ENCODE measurements around the gene SLC10A7. TPM values are rescaled to one million over a fixed set of nuclear protein-coding genes. Genes with fewer than 3 reads are reported as not detected.

Gene SLC10A7
- total and polyA plus RNA-seq, 2 of the 4 experiments (the other 2 are of a cell fraction), result 5.2 to 8.4 TPM

- no peak overlapping the region for H4K8ac ChIP-seq (ENCODE audit: low read depth in 2 of 2, low read length in 2 of 2)
- no peaks in the 10 kb centered on the region for H3K27me3 ChIP-seq (ENCODE audit: control insufficient read depth, insufficient read depth, low read length)
- intact Hi-C loops (cut with micrococcal nuclease), result no loop called here
- no peak overlapping the region for H2BK120ac ChIP-seq (ENCODE audit: low read depth, low read length)
- H3K14ac ChIP-seq (replicated peaks; ENCODE audit: low read depth, low read length), result no peak overlapping the region
- no TSS peak for BruUV-seq (replicated peaks)
- no peak for TF ChIP-seq RCOR1 (IDR thresholded peaks at IDR 0.05; ENCODE audit: insufficient replicate concordance, low read length)
- no peak for TF ChIP-seq MAZ (IDR thresholded peaks at IDR 0.05; ENCODE audit: borderline replicate concordance, low read depth, low read length)
- TF ChIP-seq CHD1 (IDR thresholded peaks at IDR 0.05; ENCODE audit: low read depth, low read length), result no peak
- TF ChIP-seq CEBPB (IDR thresholded peaks at IDR 0.05; ENCODE audit: low read depth, low read length), result no peak
- no peak for TF ChIP-seq FOS (IDR thresholded peaks at IDR 0.05; ENCODE audit: low read depth, low read length)
- no peak for TF ChIP-seq MAFK (IDR thresholded peaks at IDR 0.05; ENCODE audit: low read depth, low read length)
- no peak for TF ChIP-seq MXI1 (IDR thresholded peaks at IDR 0.05; ENCODE audit: borderline replicate concordance, low read depth, low read length)
- TF ChIP-seq CTCF (conservative IDR thresholded peaks at IDR 0.05; ENCODE audit: low read depth, low read length), result no peak
- no peak for TF ChIP-seq POLR2A (IDR thresholded peaks at IDR 0.05; ENCODE audit: low read depth, low read length)
- TF ChIP-seq NFE2L2 (IDR thresholded peaks at IDR 0.05; ENCODE audit: low read depth, low read length), result no peak
- TF ChIP-seq RAD21 (IDR thresholded peaks at IDR 0.05; ENCODE audit: low read length), result no peak
- no peaks in the 10 kb centered on the region for H3K9me1 ChIP-seq (ENCODE audit: insufficient read depth, low read length)
- H4K91ac ChIP-seq (ENCODE audit: insufficient read depth, low read depth, low read length), result no peak overlapping the region
- no peak overlapping the region for H3K4me2 ChIP-seq (ENCODE audit: low read depth, low read length)
- H4K20me1 ChIP-seq (ENCODE audit: insufficient read depth, low read length), result no peaks in the 10 kb centered on the region
- 0 out of 2 replicates have a peak, but pooled peaks cover 2% of the 10 kb centered on the region for H3K9me3 ChIP-seq (ENCODE audit: control insufficient read depth, insufficient read depth, low read length)
- no peak overlapping the region for H3K4me3 ChIP-seq (ENCODE audit: insufficient read depth, low read depth, low read length)
- no peak overlapping the region for H2AK9ac ChIP-seq (replicated peaks; ENCODE audit: low read depth, low read length, poor library complexity)
- H2AFZ ChIP-seq (replicated peaks; ENCODE audit: low read length, poor library complexity), result no peak overlapping the region
- in situ Hi-C loops (cut with MboI; ENCODE audit: low sequenced_read_pairs), result no loop called here
- H3K4ac ChIP-seq (ENCODE audit: low read depth, low read length), result no peak overlapping the region
- no CpG with 5 or more reads among the region's 3 CpGs for WGBS, 2 experiments (ENCODE audit: extremely low coverage in 2 of 2, insufficient read length in 1 of 2)
- H3K27ac ChIP-seq (ENCODE audit: insufficient read depth, low read length), result no peak overlapping the region
- H3K9ac ChIP-seq (ENCODE audit: low read depth, low read length), result no peak overlapping the region
- H3K36me3 ChIP-seq (ENCODE audit: control insufficient read depth, insufficient read depth, low read length), result 0 out of 2 replicates have a peak, but pooled peaks cover 2% of the 10 kb centered on the region
- ChIA-PET POLR2A (ENCODE audit: unreplicated experiment) (no interaction called here), CTCF (no interaction called here)
- DNase-seq (peak; percentile 17), ATAC-seq (ENCODE audit: low read depth) (no peak)
- dilution Hi-C loops (cut with HindIII; ENCODE audit: low sequenced_read_pairs, unreplicated experiment), result no loop called here
- no peak overlapping the region for H4K5ac ChIP-seq (ENCODE audit: low read depth, low read length)
- no peak overlapping the region for H3K18ac ChIP-seq (ENCODE audit: low read depth, low read length)
- no peak overlapping the region for H2BK20ac ChIP-seq (ENCODE audit: low read depth, low read length)
- no peak overlapping the region; the same call in 2 of the 3 replicates for H2BK15ac ChIP-seq (ENCODE audit: low read depth, low read length)
- H3K4me1 ChIP-seq (ENCODE audit: control insufficient read depth, insufficient read depth, low read length), result no peaks in the 10 kb centered on the region
- no peak overlapping the region for H3K56ac ChIP-seq (ENCODE audit: extremely low read depth, insufficient read depth, low read length)
- H3K23ac ChIP-seq (ENCODE audit: low read depth, low read length), result no peak overlapping the region
- H2AK5ac ChIP-seq (ENCODE audit: low read depth, low read length), result no peak overlapping the region
- no peak overlapping the region for H2BK5ac ChIP-seq (ENCODE audit: low read depth, low read length, poor library complexity, severe bottlenecking)
- peaks cover 2 to 7% of the 10 kb centered on the region in 2 experiments; a peak in 3 of 4 replicates for H3K79me1 ChIP-seq (ENCODE audit: low read depth in 1 of 2, low read length in 2 of 2)
Observed at GRCh38 chr4:146488495-146489174, 33.1 kb downstream of the SLC10A7 start.
